ENCODE data around the gene HPSE. TPM values are rescaled to one million over a fixed set of nuclear protein-coding genes. Genes with fewer than 3 reads are reported as not detected.

The HPSE gene
- total and polyA plus RNA-seq, 2 of the 8 experiments (the other 6 are each of a cell fraction or from before 2014, with no cell fraction given) = 1.5 to 5.0 TPM

DNA sequence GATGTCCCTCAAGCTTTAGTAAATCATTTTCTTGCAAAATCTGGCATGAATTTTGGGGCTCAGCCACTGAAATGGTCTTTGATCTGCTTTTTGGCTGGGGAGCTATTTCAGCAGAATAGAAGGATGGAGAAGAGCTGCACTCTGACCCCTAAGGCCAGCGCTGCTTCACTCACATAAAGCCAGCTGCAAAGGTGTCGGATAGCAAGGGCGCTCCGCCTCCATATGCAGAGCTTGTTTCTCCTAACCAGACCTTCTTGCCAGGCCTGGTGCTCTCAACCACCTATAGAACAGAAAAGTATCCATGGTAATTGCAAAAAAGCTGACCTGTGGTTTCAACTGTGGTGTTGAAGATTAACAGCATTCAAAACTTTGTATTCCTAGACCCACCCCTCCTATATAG is 26.0 kb downstream of the HPSE start:
- Histone ChIP-seq H2BK120ac (replicated peaks; ENCODE audit: low read depth, low read length) (no peak overlapping the region), H2BK12ac (ENCODE audit: low read depth, low read length) (no peak overlapping the region), H3K23me2 (ENCODE audit: low read depth, low read length) (no peaks in the 10 kb centered on the region), H3K36me3 (ENCODE audit: control insufficient read depth in 2 of 4, insufficient read depth in 4 of 4, low read length in 3 of 4) (no peaks in the 10 kb centered on the region), H2AFZ (ENCODE audit: low read length) (no peak overlapping the region), H3K27ac (ENCODE audit: low read depth, low read length) (no peak overlapping the region), H3K56ac (replicated peaks; ENCODE audit: insufficient read length, low read depth, low read length) (no peak overlapping the region), H3K4ac (replicated peaks; ENCODE audit: insufficient read length, low read depth, low read length) (no peak overlapping the region), H2AK5ac (ENCODE audit: low read depth, low read length) (no peak overlapping the region), H3K27me3 (replicated peaks in 1 of 4; ENCODE audit: control insufficient read depth in 3 of 4, extremely low read depth in 1 of 4, insufficient read depth in 3 of 4, low read length in 3 of 4) (no peaks in the 10 kb centered on the region), H3K79me1 (ENCODE audit: low read depth, low read length) (no peaks in the 10 kb centered on the region), H2BK5ac (ENCODE audit: low read depth, low read length) (no peak overlapping the region), H3K4me1 (replicated peaks in 1 of 4; ENCODE audit: control insufficient read depth in 3 of 4, insufficient read depth in 4 of 4, low read length in 3 of 4) (peaks cover 0 to 4% (median 0%) of the 10 kb centered on the region in 4 experiments; a peak in 2 of 7 replicates), H4K5ac (ENCODE audit: insufficient read length, low read depth, low read length) (no peak overlapping the region), H3K79me2 (ENCODE audit: control insufficient read depth in 1 of 2, insufficient read depth in 2 of 2, low read length in 2 of 2) (no peaks in the 10 kb centered on the region), H4K8ac (ENCODE audit: extremely low read depth, insufficient read depth, low read length) (no peak overlapping the region), H2BK20ac (ENCODE audit: low read length) (no peak overlapping the region), H3K18ac (ENCODE audit: extremely low read depth, low read length) (no peak overlapping the region), H2BK15ac (ENCODE audit: low read length) (no peak overlapping the region), H3K14ac (ENCODE audit: insufficient read length) (no peak overlapping the region), H4K20me1 (replicated peaks in 1 of 2; ENCODE audit: control insufficient read depth in 1 of 2, insufficient read depth in 2 of 2, low read length in 2 of 2) (no peaks in the 10 kb centered on the region), H3K4me3 (ENCODE audit: extremely low read depth in 1 of 4, insufficient read depth in 2 of 4, low read depth in 3 of 4, low read length in 4 of 4) (no peak overlapping the region), H3K4me2 (ENCODE audit: insufficient read depth in 1 of 2, low read depth in 2 of 2, low read length in 2 of 2) (no peak overlapping the region), H3K9me3 (ENCODE audit: insufficient read depth in 2 of 2, low read depth in 1 of 2, low read length in 1 of 2) (no peaks in the 10 kb centered on the region), H4K91ac (replicated peaks; ENCODE audit: insufficient read length, low read length) (no peak overlapping the region), H3K23ac (ENCODE audit: insufficient read length) (no peak overlapping the region), H3K9ac (replicated peaks in 1 of 4; ENCODE audit: extremely low read depth in 1 of 4, low read depth in 3 of 4, low read length in 3 of 4) (no peak overlapping the region)
- 51% methylated on average over 4 of the region's 4 CpGs; no CpG with 5 or more reads in 1 of the 2 experiments for WGBS, 2 experiments (ENCODE audit: extremely low coverage in 1 of 2, insufficient coverage in 1 of 2, insufficient read length in 1 of 2, insufficient replicate concordance in 2 of 2, low coverage in 1 of 2, low lambda C conversion rate in 2 of 2, missing lambda C conversion rate in 1 of 2)
- FAIRE-seq (peak; percentile 88), DNase-seq (ENCODE audit: low read depth in 1 of 2, low spot score in 2 of 2) (peak in 1 of 2 experiments; percentile 47)
- ChIA-PET POLR2A (ENCODE audit: partially characterized antibody) (interaction anchor here (1.5 kb wide), 1 partner anchor 24 kb away, joined by 4 read pairs; the partner anchor contains the start of gene COQ2), CTCF (ENCODE audit: partially characterized antibody) (interaction anchor here (1.3 to 1.4 kb wide), 2 partner anchors 14 to 19 kb away, joined by 4 to 6 read pairs; no protein-coding TSS in a partner anchor)
- no peak for TF ChIP-seq TBP (IDR thresholded peaks at IDR 0.05; ENCODE audit: low read depth, low read length)
- no peak for TF ChIP-seq SIN3A (conservative IDR thresholded peaks at IDR 0.05 in 1 of 2, IDR thresholded peaks at IDR 0.05 in 1 of 2; ENCODE audit: low read depth in 1 of 2, low read length in 2 of 2)
- TF ChIP-seq, protein P1, sequence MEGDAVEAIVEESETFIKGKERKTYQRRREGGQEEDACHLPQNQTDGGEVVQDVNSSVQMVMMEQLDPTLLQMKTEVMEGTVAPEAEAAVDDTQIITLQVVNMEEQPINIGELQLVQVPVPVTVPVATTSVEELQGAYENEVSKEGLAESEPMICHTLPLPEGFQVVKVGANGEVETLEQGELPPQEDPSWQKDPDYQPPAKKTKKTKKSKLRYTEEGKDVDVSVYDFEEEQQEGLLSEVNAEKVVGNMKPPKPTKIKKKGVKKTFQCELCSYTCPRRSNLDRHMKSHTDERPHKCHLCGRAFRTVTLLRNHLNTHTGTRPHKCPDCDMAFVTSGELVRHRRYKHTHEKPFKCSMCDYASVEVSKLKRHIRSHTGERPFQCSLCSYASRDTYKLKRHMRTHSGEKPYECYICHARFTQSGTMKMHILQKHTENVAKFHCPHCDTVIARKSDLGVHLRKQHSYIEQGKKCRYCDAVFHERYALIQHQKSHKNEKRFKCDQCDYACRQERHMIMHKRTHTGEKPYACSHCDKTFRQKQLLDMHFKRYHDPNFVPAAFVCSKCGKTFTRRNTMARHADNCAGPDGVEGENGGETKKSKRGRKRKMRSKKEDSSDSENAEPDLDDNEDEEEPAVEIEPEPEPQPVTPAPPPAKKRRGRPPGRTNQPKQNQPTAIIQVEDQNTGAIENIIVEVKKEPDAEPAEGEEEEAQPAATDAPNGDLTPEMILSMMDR (IDR thresholded peaks at IDR 0.05; ENCODE audit: control extremely low read depth in 1 of 3, insufficient read depth in 1 of 3, low read depth in 1 of 3, low read length in 3 of 3) = no peak
- no peak for TF ChIP-seq JUN (IDR thresholded peaks at IDR 0.05; ENCODE audit: low read depth, low read length)
- no peak for TF ChIP-seq TAF1 (IDR thresholded peaks at IDR 0.05; ENCODE audit: low read depth, low read length)
- TF ChIP-seq CHD2 (IDR thresholded peaks at IDR 0.05; ENCODE audit: low read length) = no peak
- TF ChIP-seq RBBP5 (IDR thresholded peaks at IDR 0.05; ENCODE audit: borderline replicate concordance, low read depth, low read length) = no peak
- TF ChIP-seq, protein P2, sequence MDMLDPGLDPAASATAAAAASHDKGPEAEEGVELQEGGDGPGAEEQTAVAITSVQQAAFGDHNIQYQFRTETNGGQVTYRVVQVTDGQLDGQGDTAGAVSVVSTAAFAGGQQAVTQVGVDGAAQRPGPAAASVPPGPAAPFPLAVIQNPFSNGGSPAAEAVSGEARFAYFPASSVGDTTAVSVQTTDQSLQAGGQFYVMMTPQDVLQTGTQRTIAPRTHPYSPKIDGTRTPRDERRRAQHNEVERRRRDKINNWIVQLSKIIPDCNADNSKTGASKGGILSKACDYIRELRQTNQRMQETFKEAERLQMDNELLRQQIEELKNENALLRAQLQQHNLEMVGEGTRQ (IDR thresholded peaks at IDR 0.05; ENCODE audit: low read length) = no peak
- TF ChIP-seq, protein P3, sequence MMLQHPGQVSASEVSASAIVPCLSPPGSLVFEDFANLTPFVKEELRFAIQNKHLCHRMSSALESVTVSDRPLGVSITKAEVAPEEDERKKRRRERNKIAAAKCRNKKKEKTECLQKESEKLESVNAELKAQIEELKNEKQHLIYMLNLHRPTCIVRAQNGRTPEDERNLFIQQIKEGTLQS (IDR thresholded peaks at IDR 0.05; ENCODE audit: insufficient read depth, low read depth, low read length) = no peak
- TF ChIP-seq ASH2L (IDR thresholded peaks at IDR 0.05; ENCODE audit: low read length) = no peak
